ENCODE results near the gene UBASH3B.
"Not testable (repeated sequence)": the region's sequence is repeated elsewhere in the genome, so short reads cannot be mapped to it uniquely, and the experiment has no call there.

Gene UBASH3B

GRCh38 chr11:122851366-122851966 lies 195.9 kb downstream of the UBASH3B start:
- DNase-seq (no peak), ATAC-seq (no peak)

GRCh38 chr11:122852074-122852795 lies 196.7 kb downstream of the UBASH3B start:
- ATAC-seq: peak; percentile 11
- DNase-seq: no peak

DNA sequence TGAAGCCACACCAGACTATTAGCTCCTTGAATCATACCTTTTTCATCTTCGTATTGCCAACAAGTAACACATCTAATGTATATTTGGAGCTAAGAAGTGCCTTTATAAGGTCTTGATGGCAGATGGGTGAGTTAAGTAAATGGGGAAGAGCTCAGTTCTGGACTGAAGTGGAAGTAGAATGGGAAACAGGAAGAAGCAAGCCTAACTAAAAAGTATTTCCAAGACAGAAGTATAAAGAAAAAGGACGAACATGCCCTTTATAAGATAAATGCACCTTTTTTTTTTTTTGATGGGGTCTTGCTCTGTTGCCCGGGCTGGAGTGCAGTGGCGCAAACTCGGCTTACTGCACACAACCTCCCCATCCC lies 197.3 kb downstream of the UBASH3B start:
- ATAC-seq (no peak), DNase-seq (no peak)

DNA sequence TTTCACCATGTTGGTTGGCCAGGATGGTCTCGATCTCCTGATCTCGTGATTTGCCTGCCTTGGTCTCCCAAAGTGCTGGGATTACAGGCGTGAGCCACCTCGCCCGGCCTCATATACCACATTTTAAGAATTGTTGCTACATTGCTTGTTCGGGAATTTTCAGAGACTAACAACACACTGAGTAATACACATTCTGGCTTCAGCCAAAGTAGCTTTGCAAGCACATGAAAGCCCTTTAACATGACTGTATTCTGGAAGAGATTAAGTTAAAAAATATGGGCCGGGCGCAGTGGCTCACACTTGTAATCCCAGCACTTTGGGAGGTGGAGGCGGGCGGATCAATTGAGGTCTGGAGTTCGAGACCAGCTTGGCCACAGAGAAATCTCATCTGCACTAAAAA lies 197.7 kb downstream of the UBASH3B start:
- no peak for ATAC-seq
- DNase-seq: no peak

DNA sequence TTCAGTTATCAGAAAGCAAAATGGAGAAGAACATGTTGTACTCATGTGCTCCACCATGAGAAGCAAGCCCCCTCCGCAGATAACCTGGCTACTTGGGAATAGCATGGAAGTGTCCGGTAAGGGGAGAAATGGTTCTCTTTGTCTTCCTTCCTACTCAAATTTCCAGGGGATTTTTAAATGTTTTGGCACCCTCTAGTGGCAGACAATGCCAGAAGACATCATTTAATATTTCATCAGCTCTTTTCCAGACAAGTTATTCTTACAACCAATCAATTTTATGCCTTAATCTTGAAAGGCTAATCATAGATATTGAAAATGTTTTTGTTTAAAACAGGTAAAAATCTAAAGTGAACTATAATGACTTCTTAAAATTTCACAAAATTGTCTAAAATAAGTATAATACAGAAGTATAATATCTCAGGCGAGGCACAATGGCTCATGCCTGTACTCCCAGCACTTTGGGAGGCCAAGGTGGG lies 198.5 kb downstream of the UBASH3B start:
- ATAC-seq (no peak), DNase-seq (no peak)

GRCh38 chr11:122861631-122862030 lies 206.1 kb downstream of the UBASH3B start:
- ATAC-seq (no peak), DNase-seq (no peak)

DNA sequence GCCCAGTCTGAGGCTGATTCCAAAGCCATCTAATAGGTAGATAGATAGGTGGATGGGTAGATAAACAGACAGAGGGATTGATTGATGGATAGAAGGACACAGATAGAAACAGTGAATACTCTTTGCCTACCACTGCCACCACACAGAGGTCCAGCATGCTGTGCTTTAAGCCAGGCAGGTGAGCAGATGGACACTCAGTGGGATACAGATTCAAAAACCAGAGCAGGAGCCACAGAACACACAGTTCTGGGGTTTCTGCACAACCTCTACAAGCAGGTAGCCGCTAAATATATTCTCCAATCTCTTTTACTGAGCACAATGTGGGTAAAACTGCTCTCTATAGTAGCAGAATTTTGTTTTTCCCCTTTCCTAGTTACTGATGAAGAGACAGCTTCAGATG lies 206.6 kb downstream of the UBASH3B start:
- no peak for ATAC-seq

GRCh38 chr11:122863154-122863553 lies 207.6 kb downstream of the UBASH3B start:
- not testable (repeated sequence) for DNase-seq, ATAC-seq

More for the DNA sequence above, 206.6 kb downstream of the UBASH3B start:
- no peak for DNase-seq

DNA sequence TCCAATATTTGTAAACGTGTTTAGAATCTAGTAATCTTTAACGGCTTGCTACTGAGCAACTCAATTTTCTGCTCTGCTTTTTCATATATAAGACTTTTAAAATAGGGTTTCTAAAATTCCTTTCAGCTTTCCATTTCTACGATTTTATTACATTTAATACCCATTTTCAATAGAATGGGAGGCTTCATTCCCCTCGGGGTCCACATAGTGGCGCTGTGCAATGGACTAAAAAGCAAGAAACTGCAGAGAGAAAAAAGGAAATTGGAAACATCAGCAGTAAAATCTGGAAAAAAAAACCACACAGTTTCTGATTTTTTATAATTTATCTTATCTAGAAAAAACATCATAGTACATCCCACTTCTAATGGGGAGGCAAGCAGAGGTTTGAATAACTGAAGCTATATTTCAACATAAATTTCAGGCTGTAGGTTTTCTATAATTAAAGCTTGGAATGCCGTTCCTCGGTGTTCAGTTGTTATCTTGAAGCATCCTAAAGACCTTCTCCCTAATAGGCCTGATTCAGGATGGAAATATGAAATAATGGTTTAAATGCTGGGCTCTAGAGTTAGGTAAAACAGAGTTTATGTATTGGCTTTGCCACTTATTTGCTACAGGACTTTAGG lies 208.3 kb downstream of the UBASH3B start:
- DNase-seq (peak; percentile 52), ATAC-seq (no peak)

All from stimulated activated naive CD8-positive, alpha-beta T cell treated with anti-CD3 and anti-CD28 coated beads, Interleukin-15, Interleukin-2, amounts not matched to agents 100 U/mL and 50 U/mL, for 24 hours (primary cell).